Activated CD4-positive, alpha-beta T cell treated with anti-CD3 and anti-CD28 coated beads, Interleukin-2, amount 50 U/mL, for 16 hours (primary cell): ENCODE results near the gene RGS7.
"Not testable (repeated sequence)": the region's sequence is repeated elsewhere in the genome, so short reads cannot be mapped to it uniquely, and the experiment has no call there.

Experiments
- DNase-seq: peaks from one replicate; pipeline ENCODE4 v3.0.0-alpha.2; 2020

Gene RGS7

GRCh38 chr1:241270016-241270415 is 87.0 kb downstream of the RGS7 start:
- DNase-seq = no peak

DNA sequence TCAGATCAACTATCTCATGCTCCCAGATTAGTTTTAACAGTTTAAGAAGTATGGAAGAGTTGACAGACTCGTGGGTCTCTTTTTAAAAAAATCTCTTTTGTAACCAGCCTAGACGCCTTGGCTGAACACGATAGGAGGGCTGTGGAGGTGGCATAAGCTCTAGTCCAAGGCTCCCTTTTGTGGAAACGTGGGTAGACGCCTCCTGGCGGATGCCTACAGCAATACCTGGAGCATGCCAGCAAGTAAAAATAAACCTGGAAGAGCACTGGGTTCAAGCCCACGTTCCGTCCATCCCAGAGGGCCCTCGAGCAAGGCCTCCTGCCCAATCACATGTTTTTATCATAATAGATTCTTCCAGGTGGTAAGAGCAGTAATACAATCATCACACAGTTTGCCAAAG is 87.9 kb downstream of the RGS7 start:
- no peak for DNase-seq

- no peak for DNase-seq
Observed at GRCh38 chr1:241266121-241266520, 90.9 kb downstream of the RGS7 start.

DNA sequence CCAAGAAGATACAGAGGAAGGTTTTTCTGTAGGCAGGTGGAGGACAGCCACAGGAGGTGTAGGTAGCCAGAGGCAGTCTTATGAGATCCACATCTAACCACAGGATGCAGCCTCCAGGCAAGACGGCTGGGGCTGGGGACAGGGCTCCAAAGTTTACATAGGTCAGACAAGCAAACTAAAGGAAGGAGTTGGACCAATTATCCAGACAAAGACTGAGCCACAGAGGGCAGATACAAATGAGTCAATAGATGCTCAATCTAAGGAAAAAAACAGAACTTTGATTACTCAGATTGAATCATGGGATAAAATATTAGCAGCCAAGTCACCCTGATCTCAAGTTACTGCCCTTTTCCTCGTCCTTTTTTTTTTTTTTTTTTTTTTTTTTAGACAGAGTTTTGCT is 91.6 kb downstream of the RGS7 start:
- DNase-seq = no peak

GRCh38 chr1:241263346-241263745 is 93.7 kb downstream of the RGS7 start:
- DNase-seq = no peak

- DNase-seq = no peak
Observed at GRCh38 chr1:241253471-241253870, 103.5 kb downstream of the RGS7 start.

- no peak for DNase-seq
Observed at GRCh38 chr1:241250465-241250864, 106.5 kb downstream of the RGS7 start.

- no peak for DNase-seq
Observed at GRCh38 chr1:241240069-241240468, 116.9 kb downstream of the RGS7 start.

DNA sequence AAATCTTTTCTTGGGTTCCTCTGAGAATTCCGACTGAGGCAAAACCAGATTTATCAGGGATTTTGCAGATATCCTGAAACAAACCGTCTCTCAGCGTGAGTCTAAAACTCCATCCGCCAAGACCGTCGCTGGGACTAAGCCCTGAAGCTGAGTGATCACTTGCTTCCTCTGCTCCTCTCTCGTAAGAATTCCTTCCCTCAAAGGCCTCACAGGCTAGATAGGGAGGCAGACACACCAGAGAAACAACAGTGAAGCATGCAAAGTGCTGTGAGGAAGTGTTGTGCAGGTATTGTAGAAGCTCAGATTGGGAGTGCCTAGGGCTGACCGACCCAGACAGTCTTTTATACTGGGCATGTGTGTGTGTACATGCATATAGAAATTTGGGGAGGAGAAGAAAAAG is 119.1 kb downstream of the RGS7 start:
- no peak for DNase-seq

GRCh38 chr1:241235256-241235897 is 121.6 kb downstream of the RGS7 start:
- DNase-seq = no peak

GRCh38 chr1:241229711-241230110 is 127.3 kb downstream of the RGS7 start:
- DNase-seq = no peak

GRCh38 chr1:241229216-241229615 is 127.8 kb downstream of the RGS7 start:
- no peak for DNase-seq

DNA sequence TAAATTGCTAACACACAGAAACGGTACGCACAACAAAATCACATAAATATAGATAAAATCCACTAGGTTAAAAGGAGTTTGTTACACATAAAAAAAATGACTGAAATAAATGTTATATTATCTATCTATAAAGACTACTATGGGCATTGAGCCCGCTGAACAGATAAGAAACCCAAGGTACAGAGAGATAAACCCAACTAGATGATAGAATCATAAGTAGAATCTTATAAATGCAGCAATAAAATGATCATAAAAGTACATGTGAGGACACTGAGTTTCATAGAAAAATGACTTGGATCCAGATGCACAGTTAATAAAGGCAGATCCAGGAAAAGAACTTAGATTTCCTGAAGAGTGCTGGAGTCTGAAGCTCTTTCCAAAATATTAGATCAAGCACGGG is 128.7 kb downstream of the RGS7 start:
- no peak for DNase-seq

GRCh38 chr1:241225741-241226140 is 131.3 kb downstream of the RGS7 start:
- DNase-seq = no peak

DNA sequence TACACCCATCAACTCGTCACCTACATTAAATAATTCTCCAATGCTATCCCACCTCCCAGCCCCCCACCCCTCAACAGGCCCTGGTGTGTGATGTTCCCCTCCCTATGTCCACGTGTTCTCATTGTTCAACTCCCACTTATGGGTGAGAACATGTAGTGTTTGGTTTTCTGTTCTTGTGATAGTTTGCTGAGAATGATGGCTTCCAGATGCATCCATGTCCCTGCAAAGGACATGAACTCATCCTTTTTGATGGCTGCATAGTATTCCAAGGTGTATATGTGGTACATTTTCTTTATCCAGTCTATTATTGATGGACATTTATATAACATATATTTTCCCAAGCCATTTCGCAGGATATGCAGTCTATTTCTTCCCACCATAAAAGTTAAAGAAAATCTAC is 132.8 kb downstream of the RGS7 start:
- DNase-seq = not testable (repeated sequence)

DNA sequence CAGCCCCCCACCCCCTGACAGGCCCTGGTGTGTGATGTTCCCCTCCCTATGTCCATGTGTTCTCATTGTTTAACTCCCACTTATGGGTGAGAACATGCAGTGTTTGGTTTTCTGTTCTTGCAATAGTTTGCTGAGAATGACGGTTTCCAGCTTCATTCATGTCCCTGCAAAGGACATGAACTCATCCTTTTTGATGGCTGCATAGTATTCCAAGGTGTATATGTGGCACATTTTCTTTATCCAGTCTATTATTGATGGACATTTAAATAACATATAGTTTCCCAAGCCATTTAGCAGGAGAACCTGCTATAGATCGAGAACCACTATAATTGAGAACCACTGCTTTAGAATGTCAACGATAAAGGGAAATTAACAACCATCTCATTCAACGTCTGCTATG is 134.2 kb downstream of the RGS7 start:
- DNase-seq = not testable (repeated sequence)

DNA sequence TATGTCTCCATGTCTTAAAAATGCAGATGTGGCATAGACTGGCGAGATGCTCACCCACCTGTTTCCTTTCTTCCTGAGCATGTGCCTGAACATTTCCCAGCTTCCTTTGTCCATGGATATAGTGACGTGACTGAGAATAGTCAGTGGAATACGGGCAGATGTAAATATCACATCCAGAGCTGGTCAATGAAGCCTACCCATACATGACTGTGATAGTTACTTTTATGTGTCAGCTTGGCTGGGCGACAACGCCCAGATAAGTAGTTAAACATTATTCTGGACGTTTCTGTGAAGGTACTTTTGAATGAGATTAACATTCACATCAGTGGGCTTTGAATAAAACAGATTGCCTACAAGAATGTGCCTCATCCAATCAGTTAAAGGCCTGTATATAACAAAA is 135.7 kb downstream of the RGS7 start:
- no peak for DNase-seq

DNA sequence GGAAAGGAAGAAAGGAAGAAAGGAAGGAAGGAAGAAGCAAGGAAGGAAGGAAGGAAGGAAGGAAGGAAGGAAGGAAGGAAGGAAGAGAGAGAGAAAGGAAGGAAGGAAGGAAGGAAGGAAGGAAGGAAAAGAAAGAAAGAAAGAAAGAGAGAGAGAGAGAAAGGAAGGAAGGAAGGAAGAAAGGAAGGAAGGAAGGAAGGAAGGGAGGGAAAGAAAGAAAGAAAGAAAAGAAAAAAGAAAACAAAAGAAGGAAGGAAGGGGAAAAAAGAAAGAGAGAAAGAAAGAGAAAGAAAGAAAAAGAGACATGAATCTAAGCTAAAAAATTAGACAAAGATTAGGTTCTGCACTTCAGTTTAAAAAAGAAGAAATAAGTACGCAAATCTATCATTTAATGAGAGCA is 136.1 kb downstream of the RGS7 start:
- not testable (repeated sequence) for DNase-seq

GRCh38 chr1:241219449-241219848 is 137.6 kb downstream of the RGS7 start:
- no peak for DNase-seq

DNA sequence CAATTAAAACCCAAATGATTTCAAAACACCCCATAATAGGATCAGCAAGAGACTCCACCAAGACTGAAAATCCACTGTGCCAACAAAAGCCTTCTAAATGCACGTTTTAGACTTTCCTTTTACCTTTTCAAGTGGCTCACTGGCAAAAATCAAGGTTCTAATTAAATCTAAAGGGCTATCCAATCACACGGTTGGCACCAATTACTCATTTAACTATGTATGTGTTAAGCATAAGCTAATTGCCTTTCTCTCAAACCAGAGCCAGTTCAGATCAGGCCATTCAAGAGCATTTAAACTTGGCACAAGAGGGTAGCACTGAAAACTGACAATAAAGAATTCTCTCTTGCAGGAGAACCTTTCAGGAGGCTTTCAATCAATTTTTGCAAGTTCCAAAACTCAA is 139.5 kb downstream of the RGS7 start:
- no peak for DNase-seq

- no peak for DNase-seq
Observed at GRCh38 chr1:241215683-241216082, 141.3 kb downstream of the RGS7 start.

DNA sequence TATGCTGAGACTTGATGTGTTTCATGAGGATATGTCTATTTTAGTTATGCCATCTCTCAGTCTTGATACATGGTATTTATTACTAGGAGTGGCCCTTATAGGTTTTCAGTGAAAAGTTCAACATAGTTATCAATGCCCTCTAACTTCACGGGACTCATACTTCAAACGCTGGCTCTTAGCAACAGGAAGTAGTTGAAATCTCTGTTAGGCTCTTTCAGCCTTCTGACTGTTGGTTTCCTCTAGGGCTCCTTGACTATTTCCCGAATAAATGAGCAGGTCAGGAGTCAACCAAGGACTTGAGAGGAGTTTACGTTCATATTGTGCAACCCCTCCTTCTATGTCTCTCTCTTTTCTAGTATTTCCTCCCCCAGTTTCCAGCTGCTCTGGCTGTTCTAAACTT is 141.8 kb downstream of the RGS7 start:
- DNase-seq = no peak

DNA sequence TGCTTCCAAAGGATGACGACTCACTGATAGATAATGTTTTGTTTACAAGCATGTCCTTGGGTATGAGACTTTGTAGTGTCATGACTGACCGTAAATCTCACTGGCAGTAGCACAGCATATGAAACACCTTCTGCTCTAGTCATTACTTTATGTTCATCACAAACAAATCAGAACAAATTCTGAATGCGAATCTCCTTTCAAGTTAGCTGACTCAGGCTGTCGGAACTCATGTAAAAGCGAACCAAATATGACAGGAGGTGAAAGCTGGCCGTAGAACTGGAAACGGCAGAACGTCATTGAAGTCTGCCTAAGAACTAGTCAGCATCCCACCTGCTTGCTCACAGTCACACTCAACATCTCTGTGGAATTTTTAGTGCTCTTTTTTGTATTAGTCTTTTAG is 143.9 kb downstream of the RGS7 start:
- DNase-seq = no peak

DNA sequence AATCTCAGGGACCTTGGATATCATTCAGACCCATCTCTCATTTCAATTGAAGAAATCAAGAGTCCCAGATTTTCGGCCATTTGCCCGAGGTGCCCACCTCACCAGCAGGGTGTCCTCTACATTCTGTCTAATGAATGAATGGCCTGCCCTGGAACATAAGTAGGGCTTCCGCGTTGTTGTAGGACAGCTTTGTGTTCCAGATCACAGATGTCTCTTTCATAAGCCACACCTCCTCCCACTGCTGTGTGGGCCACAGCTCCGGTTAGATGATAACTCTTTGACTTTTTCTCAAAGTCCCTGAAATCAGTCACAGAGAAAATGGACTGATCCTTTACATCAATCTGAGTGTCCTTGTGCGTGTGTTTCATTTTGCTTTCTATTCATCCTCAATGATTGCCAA is 144.4 kb downstream of the RGS7 start:
- DNase-seq = no peak

DNA sequence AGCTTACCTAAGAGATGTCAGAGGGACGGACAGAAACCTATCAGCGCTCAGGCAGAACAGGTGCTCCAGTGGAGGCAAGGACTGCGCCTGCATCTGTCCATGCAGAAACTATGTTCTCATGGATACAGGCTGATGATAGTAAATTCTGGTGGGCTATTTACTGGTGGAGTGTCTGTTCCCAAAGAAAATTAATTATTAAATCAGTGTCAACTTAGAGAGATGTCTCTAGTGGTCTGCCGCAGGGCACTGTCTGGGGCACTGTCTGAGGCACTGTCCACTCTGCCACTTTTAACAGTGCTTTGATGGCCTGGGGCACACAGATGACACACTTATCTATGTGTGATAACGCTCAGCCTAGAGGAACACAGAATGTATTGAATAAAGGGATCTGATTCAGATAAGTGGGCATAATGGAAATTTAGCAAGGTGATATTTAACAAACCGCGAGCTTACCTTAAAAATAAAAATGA is 148.1 kb downstream of the RGS7 start:
- DNase-seq = no peak

GRCh38 chr1:241203817-241204216 is 153.2 kb downstream of the RGS7 start:
- no peak for DNase-seq
